T-helper 1 cell treated with Interleukin-12 subunit alpha and Interleukin-12 subunit beta and Interleukin-4 antibody, amounts not matched to agents 30 μg/mL and 1 μg/mL, for 36 hours (primary cell): ENCODE data around the gene CRYGB.

Experiments used
- H3K27ac Mint-ChIP-seq: one replicate; pipeline ENCODE4 v1.8.0; 2021; ENCODE audit warnings: mild to moderate bottlenecking, mixed read lengths
- H3K27me3 Mint-ChIP-seq: one replicate; pipeline ENCODE4 v1.8.0; 2021; ENCODE audit warnings: low read depth, mixed read lengths
- H3K36me3 Mint-ChIP-seq: one replicate; pipeline ENCODE4 v1.8.0; 2021; ENCODE audit warnings: low read depth, mixed read lengths
- H3K4me1 Mint-ChIP-seq: one replicate; pipeline ENCODE4 v1.8.0; 2021; ENCODE audit warnings: low read depth, mixed read lengths
- H3K4me3 Mint-ChIP-seq: one replicate; pipeline ENCODE4 v1.8.0; 2021; ENCODE audit warnings: mild to moderate bottlenecking, moderate library complexity, mixed read lengths
- H3K9me3 Mint-ChIP-seq: one replicate; pipeline ENCODE4 v1.8.0; 2021; ENCODE audit warnings: mixed read lengths

The CRYGB gene

DNA sequence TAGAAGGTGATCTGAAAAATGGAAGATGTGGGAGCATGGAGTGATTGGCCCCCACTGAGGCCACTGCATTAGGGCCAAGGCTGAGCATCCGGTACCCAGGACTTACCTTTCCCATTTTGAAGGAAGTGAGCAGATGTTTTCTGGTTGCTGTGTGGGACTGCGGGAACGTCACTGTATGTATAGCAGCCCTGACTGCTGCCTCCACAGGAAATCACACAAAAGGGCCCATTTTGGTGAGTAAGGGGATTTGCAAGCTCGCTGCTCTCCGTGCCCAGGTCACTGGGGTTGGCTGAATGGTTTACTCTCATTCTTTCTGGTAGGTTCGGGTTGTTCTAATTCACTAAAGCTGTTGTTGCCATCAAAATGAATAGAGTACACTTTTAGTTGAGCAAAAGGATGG, at the start of gene CRYGB:
Gene CRYGB, minus strand, starts transcription at position 153 of the 400 bp plus-strand sequence. Its CDS starts 38 bp downstream, at position 115.
- H3K27me3 Mint-ChIP-seq = no peaks in the 10 kb centered on the region
- H3K4me1 Mint-ChIP-seq = no peaks in the 10 kb centered on the region

DNA sequence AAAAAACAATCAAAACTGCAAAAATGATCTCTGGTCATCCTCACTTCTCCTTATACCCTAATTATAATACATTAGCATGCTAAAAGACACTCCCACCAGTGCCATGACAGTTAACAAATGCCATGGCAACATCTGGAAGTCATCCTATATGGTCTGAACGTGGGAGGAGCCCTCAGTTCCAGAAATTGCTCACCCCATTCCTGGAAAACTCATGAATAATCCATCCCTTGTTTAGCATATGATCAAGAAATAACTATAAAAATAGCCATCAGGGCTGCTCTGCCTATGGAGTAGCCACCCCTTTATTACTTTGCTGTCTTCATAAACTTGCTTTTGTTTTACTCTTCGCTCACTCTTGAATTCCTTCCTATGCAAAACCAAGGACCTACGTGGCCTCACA, 49.6 kb upstream of the CRYGB start:
- no peaks in the 10 kb centered on the region for H3K27me3 Mint-ChIP-seq
- no peaks in the 10 kb centered on the region for H3K36me3 Mint-ChIP-seq
- no peaks in the 10 kb centered on the region for H3K4me1 Mint-ChIP-seq
- no peaks in the 10 kb centered on the region for H3K9me3 Mint-ChIP-seq
- H3K4me3 Mint-ChIP-seq = no peak overlapping the region
- H3K27ac Mint-ChIP-seq = no peak overlapping the region

More for the DNA sequence above, at the start of gene CRYGB:
- no peaks in the 10 kb centered on the region for H3K36me3 Mint-ChIP-seq
- H3K27ac Mint-ChIP-seq = no peak within 1 kb of the TSS
- H3K4me3 Mint-ChIP-seq = no peak within 1 kb of the TSS
- no peaks in the 10 kb centered on the region for H3K9me3 Mint-ChIP-seq

DNA sequence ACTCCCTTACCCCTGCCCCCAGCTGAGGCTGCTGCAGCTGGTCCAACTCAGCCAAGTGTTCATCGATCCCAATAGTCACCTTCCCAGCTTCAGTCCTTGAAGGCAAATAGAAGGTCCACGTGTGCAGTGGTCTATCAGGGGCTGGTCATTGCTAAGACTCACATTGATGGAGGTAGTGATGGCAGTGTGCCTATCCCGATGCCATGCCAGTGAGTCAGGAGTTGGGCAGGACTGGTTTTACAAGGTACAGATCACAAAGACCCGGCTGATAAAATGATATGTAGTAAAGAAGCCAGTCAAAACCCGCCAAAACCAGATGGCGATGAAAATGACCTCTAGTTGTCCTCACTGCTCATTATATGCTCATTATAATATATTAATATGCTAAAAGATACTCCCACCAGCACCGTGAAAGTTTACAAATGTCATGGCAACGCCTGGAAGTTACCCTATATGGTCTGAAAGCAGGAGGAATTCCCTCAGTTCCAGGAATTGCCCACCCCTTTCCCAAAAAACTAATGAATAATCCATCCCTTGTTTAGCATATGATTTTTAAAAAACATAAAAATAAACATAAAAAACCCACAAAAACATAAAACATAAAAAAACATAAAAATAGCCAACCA, 46.8 kb upstream of the CRYGB start:
- Mint-ChIP-seq H3K36me3 (no peaks in the 10 kb centered on the region), H3K9me3 (no peaks in the 10 kb centered on the region), H3K4me3 (no peak overlapping the region), H3K27ac (no peak overlapping the region), H3K27me3 (no peaks in the 10 kb centered on the region), H3K4me1 (no peaks in the 10 kb centered on the region)

DNA sequence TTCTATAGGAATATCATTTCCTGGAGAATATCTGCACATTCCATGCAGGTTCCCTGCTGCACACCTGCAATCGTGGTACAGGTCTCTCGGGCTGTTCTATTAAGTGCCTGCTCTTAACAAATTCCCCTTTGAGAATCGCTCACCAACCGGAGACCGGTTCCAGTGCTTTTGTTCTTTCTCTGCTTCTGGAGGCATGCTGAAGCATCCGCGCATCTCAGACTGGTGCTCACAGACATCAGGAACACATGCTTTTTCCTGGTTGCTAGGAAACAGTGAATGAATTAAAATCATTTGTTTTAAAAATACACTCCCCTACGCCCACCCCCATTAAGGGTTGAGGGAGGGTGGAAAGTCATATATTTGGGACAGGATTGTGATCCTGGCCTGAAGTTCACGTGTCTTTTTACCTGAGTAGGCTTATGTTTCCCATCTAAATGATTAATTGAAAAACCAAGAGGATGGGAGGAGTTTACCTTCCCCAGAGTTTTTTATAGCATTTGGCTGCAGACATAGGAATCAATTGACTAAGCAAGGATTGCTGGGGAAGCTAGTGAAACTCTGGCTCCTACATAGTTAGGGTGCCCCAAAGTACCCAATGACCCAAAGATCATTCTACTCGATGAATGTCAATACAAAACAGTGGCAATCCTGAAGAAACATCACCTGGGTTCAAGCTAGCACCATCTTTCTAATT, 44.0 kb upstream of the CRYGB start, which contains the start of gene C2orf80:
Gene C2orf80, minus strand, starts transcription at position 221 of the 694 bp plus-strand sequence. CDS start 3,044 bp downstream, outside the sequence.
- peaks cover 8% of the 10 kb centered on the region for H3K27me3 Mint-ChIP-seq
- H3K27ac Mint-ChIP-seq = no peak within 1 kb of the TSS
- H3K36me3 Mint-ChIP-seq = no peaks in the 10 kb centered on the region
- no peaks in the 10 kb centered on the region for H3K4me1 Mint-ChIP-seq
- H3K9me3 Mint-ChIP-seq = no peaks in the 10 kb centered on the region
- H3K4me3 Mint-ChIP-seq = no peak within 1 kb of the TSS

GRCh38 chr2:208189069-208189809, 43.3 kb upstream of the CRYGB start:
- no peak overlapping the region for H3K4me3 Mint-ChIP-seq

DNA sequence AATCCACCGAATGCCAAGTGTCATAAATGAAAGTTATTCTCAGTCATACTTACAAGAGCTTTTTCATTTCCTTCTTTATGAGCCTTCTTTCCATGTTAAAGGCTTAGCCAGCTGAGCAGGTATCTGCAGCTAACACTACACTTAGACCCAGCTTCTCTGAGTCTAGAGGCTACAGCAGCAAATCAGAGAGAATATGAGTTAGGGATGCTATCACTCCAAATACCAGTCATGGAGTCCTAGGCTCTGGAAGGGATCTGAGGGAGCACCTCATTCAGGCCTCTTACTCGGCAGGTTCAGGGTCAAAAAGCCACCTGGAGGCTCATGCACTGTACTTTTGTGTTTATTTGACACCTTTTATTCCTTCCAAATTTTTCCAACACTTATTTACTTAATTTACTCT, 40.9 kb upstream of the CRYGB start:
- Mint-ChIP-seq H3K27ac (no peak overlapping the region), H3K4me1 (no peaks in the 10 kb centered on the region)

More at GRCh38 chr2:208189069-208189809, 43.3 kb upstream of the CRYGB start:
- Mint-ChIP-seq H3K36me3 (no peaks in the 10 kb centered on the region), H3K9me3 (no peaks in the 10 kb centered on the region), H3K27ac (no peak overlapping the region), H3K27me3 (peaks cover 14% of the 10 kb centered on the region), H3K4me1 (no peaks in the 10 kb centered on the region)

DNA sequence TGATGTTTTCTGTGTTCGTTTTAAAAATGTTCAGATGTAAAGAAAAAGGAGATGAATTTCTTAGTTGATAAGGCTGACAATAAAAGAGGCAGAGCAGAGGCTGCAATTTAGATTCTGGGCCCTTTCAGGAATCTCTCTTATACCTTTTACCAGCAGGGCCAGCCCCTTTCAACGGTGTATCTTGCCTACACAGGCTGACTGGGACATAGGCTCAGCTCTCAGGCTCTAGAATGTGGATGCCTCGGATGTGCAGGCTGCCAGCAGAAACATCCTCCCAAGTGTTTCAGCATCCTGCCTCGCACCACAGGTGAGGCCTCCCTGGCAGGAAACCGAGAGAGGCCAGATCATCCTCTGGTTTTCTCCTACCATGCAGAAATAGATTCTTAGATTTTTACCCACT, 40.5 kb upstream of the CRYGB start:
- H3K36me3 Mint-ChIP-seq = no peaks in the 10 kb centered on the region
- H3K27ac Mint-ChIP-seq = no peak overlapping the region
- H3K4me3 Mint-ChIP-seq = no peak overlapping the region
- peaks cover 38% of the 10 kb centered on the region for H3K27me3 Mint-ChIP-seq
- no peaks in the 10 kb centered on the region for H3K4me1 Mint-ChIP-seq
- no peaks in the 10 kb centered on the region for H3K9me3 Mint-ChIP-seq

More for the DNA sequence above, 40.9 kb upstream of the CRYGB start:
- no peaks in the 10 kb centered on the region for H3K36me3 Mint-ChIP-seq
- no peaks in the 10 kb centered on the region for H3K9me3 Mint-ChIP-seq
- peaks cover 33% of the 10 kb centered on the region for H3K27me3 Mint-ChIP-seq
- H3K4me3 Mint-ChIP-seq = no peak overlapping the region

DNA sequence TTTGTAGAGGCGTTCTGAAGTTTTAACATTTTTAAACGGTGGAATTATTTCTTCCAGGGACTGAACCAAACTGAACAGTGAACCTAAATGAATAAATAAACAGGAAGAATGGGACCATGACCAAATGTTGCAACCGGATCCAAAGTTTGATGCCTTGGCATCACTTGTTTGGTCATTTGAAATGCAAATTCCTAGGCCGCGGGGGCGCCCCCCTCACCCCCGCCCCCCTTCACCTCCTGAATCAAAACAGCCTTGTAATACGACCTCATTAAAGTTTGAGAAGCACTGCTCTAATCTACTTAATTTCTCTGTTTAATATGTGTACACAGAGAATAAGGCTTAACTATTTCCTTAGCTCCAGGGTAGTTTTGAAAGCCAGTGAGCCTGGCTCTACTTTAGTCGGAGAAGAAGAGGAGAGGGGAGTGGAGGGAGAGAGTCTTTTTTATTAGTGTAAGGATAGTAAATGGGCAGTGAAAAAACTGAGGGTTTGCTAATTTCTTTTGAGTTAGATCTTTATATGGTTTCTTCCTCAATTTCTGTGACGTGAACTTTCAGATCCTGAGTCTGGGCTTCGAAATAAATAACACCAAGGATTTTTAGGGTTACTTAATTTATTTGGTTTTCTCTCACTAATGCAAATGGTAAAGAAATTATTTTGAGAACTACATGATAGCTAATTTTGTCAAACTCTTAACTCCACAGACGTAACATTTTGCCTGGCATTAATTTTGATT, 38.2 kb upstream of the CRYGB start:
- no peaks in the 10 kb centered on the region for H3K36me3 Mint-ChIP-seq
- no peaks in the 10 kb centered on the region for H3K4me1 Mint-ChIP-seq
- no peak overlapping the region for H3K27ac Mint-ChIP-seq
- peaks cover 38% of the 10 kb centered on the region for H3K27me3 Mint-ChIP-seq
- no peak overlapping the region for H3K4me3 Mint-ChIP-seq
- H3K9me3 Mint-ChIP-seq = no peaks in the 10 kb centered on the region

DNA sequence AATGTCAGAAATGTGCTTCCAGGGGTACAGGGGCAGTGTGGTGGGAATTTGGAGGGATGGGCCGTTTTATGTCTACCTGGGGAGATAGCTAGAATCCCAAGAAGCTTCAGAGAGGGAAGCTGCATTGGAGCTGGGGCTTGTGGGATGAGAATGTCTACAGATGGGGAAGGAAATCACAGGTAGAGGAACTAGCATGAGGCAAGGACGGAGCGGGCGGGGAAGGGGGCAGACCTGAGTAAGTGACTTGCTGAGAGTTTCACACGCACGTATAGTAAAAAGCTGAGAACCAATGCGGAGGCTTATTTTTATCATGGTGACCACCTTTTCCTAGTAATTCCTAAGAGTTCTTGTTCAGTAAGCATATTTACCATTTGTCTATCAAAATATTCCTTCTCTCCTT, 37.6 kb upstream of the CRYGB start:
- Mint-ChIP-seq H3K36me3 (no peaks in the 10 kb centered on the region), H3K4me1 (no peaks in the 10 kb centered on the region), H3K4me3 (no peak overlapping the region), H3K9me3 (no peaks in the 10 kb centered on the region), H3K27ac (no peak overlapping the region), H3K27me3 (peaks cover 38% of the 10 kb centered on the region)

DNA sequence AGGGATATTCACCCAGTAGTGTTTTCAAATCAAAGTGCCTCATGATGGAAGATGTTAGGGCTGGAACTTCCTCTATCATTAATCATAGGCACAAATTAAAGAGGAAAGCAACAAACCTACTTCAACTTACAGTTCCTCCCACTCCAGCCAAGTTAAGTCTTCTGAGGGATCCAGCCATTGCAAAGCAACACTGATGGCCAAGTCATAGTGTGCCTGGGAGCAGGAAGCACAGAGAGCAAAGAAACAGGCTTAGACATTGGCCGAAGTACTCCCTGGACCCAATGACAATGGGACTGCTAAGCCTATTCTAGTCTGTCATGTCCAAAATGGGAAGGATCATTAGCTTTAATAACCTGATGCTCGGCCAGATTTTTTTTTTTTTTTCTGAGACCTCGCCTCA, 36.9 kb upstream of the CRYGB start:
- H3K27me3 Mint-ChIP-seq = peaks cover 38% of the 10 kb centered on the region
- H3K9me3 Mint-ChIP-seq = no peaks in the 10 kb centered on the region
- no peak overlapping the region for H3K4me3 Mint-ChIP-seq
- H3K4me1 Mint-ChIP-seq = no peaks in the 10 kb centered on the region
- no peaks in the 10 kb centered on the region for H3K36me3 Mint-ChIP-seq
- no peak overlapping the region for H3K27ac Mint-ChIP-seq

DNA sequence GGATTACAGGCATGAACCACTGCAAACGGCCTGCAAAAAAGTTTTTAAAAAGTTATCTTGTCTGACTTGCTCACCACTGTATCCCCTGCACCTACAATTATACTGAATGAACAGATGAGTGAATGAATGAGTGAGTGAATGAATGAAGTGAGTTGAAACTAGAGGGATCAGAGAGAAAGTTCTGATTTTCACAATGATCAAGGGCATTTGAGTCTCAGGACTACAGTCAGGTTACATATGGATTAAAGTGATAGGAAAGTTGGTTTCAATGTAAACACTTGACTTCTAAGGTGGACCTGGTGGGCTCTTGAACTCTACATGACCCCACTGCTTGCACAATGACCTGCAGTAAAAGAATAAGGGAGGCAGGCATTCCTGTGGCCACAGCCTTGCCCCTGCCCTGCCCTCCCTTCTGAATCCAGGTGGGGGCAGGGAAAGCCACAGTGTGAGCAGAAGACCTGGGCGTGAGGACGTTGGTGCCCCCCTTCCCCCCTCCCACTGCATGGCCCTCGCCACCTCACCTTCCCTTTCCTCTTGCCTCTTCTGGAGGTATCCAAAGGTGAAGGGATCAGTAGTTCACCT, 33.2 kb upstream of the CRYGB start:
- Mint-ChIP-seq H3K36me3 (no peaks in the 10 kb centered on the region), H3K9me3 (no peaks in the 10 kb centered on the region), H3K27me3 (peaks cover 23% of the 10 kb centered on the region), H3K27ac (no peak overlapping the region), H3K4me3 (no peak overlapping the region), H3K4me1 (no peaks in the 10 kb centered on the region)

DNA sequence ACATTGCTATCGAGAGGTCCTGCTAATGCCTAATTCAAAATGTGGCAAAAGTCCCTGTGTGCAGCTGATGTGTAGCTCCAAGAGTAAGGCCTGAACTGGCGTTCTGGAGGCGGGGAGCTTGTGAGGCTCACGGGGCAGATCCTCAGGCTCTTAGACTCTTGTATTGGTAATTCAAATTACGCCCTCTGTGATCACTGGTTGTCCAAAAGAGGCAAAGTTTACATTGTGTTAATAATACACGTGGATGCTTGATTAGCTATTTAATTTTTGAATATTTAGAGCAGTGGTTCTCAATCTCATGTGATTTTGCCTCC, 29.8 kb upstream of the CRYGB start:
- Mint-ChIP-seq H3K36me3 (no peaks in the 10 kb centered on the region), H3K4me3 (no peak overlapping the region), H3K9me3 (no peaks in the 10 kb centered on the region), H3K4me1 (no peaks in the 10 kb centered on the region), H3K27ac (no peak overlapping the region), H3K27me3 (no peaks in the 10 kb centered on the region)

DNA sequence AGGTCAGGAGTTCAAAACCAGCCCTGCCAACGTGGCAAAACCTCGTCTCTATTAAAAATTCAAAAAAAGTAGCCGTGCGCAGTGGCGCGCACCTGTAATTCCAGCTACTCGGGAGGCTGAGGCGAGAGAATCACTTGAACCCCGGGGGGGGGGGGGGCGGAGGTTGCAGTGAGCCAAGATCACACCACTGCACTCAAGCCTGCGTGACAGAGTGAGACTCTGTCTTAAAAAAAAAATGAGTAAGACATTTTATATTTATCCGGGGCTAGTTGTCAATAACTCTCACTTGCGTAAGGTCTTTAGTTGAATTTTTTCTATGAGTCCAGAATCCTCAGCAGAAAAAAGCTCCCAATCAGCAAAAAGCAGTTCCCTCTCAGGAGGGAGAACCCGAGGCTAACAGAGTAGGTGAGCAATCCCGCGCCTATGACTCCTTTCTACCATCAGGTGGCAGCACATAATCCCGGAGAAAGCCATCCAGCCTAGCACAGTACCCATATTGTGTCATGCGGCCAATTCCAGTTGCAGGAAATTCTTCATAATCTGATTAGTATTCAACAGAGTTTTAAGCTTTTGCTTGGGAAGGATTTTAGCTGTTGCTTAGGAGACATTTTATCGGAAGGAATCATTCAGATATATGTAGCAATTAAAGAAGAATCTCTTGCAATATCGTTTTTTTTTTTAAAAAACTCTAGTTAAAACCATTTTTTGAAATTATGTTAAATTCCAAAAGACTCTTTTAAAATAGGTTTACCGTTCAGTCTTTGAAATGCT, 29.3 kb upstream of the CRYGB start:
- H3K4me3 Mint-ChIP-seq = no peak overlapping the region

GRCh38 chr2:208174144-208174543, 28.2 kb upstream of the CRYGB start:
- Mint-ChIP-seq H3K4me1 (no peaks in the 10 kb centered on the region), H3K36me3 (no peaks in the 10 kb centered on the region), H3K9me3 (no peaks in the 10 kb centered on the region), H3K4me3 (no peak overlapping the region), H3K27me3 (no peaks in the 10 kb centered on the region), H3K27ac (no peak overlapping the region)

More for the DNA sequence above, 29.3 kb upstream of the CRYGB start:
- no peaks in the 10 kb centered on the region for H3K27me3 Mint-ChIP-seq
- H3K4me1 Mint-ChIP-seq = no peaks in the 10 kb centered on the region
- no peak overlapping the region for H3K27ac Mint-ChIP-seq
- no peaks in the 10 kb centered on the region for H3K9me3 Mint-ChIP-seq
- no peaks in the 10 kb centered on the region for H3K36me3 Mint-ChIP-seq
